WTC11 (cell line): ENCODE results near the gene FCN1. TPM values are rescaled to one million over a fixed set of nuclear protein-coding genes. Genes with fewer than 3 reads are reported as not detected.
A peak's percentile ranks its signal among the peaks of the same experiment; 100 is the strongest.

Source experiments
- ATAC-seq: fragments of 200-7000 bp; cut with Tn5 transposase; 2 replicates; pipeline ENCODE4 v1.10.0; 2021; ENCODE audit warnings: mild to moderate bottlenecking, moderate library complexity
- CTCF ChIA-PET: fragments of 300-600 bp; sonication (Branson Sonifier 250); formaldehyde crosslinking; loops from one replicate; lab custom pipeline; 2021; ENCODE audit warnings: antibody characterized with exemption; lab: Charles Lee
- POLR2A ChIA-PET: fragments of 350-600 bp; sonication (Branson Sonifier 250); formaldehyde crosslinking; loops from one replicate; lab custom pipeline; 2021; ENCODE audit warnings: antibody characterized with exemption; lab: Charles Lee
- DNase-seq: peaks from one replicate; pipeline ENCODE4 v3.0.0; 2021; ENCODE audit warnings: low spot score
- H3K27ac Mint-ChIP-seq: 2 replicates; pipeline ENCODE4 v1.8.0; 2021; ENCODE audit warnings: mixed read lengths
- H3K27me3 Mint-ChIP-seq: 2 replicates; pipeline ENCODE4 v1.8.0; 2021; ENCODE audit warnings: low read depth, mild to moderate bottlenecking, moderate library complexity, mixed read lengths
- H3K36me3 Mint-ChIP-seq: 2 replicates; pipeline ENCODE4 v1.8.0; 2021; ENCODE audit warnings: mixed read lengths
- H3K4me1 Mint-ChIP-seq: 2 replicates; pipeline ENCODE4 v1.8.0; 2022; ENCODE audit warnings: mixed read lengths
- H3K4me3 Mint-ChIP-seq: 2 replicates; pipeline ENCODE4 v1.8.0; 2021; ENCODE audit warnings: mild to moderate bottlenecking, moderate library complexity, mixed read lengths
- H3K9me3 Mint-ChIP-seq: 2 replicates; pipeline ENCODE4 v1.8.0; 2021; ENCODE audit warnings: mixed read lengths
- AR ChIP-seq: fragments of 250-450 bp; sonication (Bioruptor Pico); IDR thresholded peaks from 2 replicates; pipeline ENCODE4 v1.9.0; 2021; ENCODE audit warnings: mild to moderate bottlenecking
- ATF3 ChIP-seq: sonication (generic); formaldehyde crosslinking; conservative IDR thresholded peaks from 2 replicates; pipeline ENCODE4 v1.8.1; 2022; ENCODE audit warnings: mild to moderate bottlenecking, missing genetic modification reagents
- ERG ChIP-seq: fragments of 250-450 bp; sonication (Bioruptor Pico); IDR thresholded peaks from 2 replicates; pipeline ENCODE4 v1.8.0; 2021; ENCODE audit warnings: mild to moderate bottlenecking
- FOXK1 ChIP-seq: sonication (generic); formaldehyde crosslinking; IDR thresholded peaks from 2 replicates; pipeline ENCODE4 v1.8.0; 2022; ENCODE audit warnings: mild to moderate bottlenecking, moderate library complexity, missing genetic modification reagents
- HMGA2 ChIP-seq: fragments of 250-450 bp; sonication (Bioruptor Pico); IDR thresholded peaks from 2 replicates; pipeline ENCODE4 v1.4.0; 2021; ENCODE audit warnings: mild to moderate bottlenecking, moderate library complexity
- IRF2 ChIP-seq: sonication (generic); formaldehyde crosslinking; IDR thresholded peaks from 2 replicates; pipeline ENCODE4 v1.8.0; 2022; ENCODE audit warnings: low read depth, missing genetic modification reagents, borderline replicate concordance
- JUN ChIP-seq: sonication (generic); formaldehyde crosslinking; IDR thresholded peaks from 2 replicates; pipeline ENCODE4 v1.8.0; 2023; ENCODE audit warnings: mild to moderate bottlenecking, missing genetic modification reagents
- KAT7 ChIP-seq: sonication (generic); formaldehyde crosslinking; IDR thresholded peaks from 2 replicates; pipeline ENCODE4 v1.8.1; 2023; ENCODE audit warnings: missing genetic modification reagents, mild to moderate bottlenecking, borderline replicate concordance
- MLX ChIP-seq: sonication (generic); formaldehyde crosslinking; IDR thresholded peaks from 2 replicates; pipeline ENCODE4 v1.8.1; 2023; ENCODE audit warnings: mild to moderate bottlenecking, missing genetic modification reagents, moderate library complexity
- NFATC4 ChIP-seq: fragments of 250-450 bp; sonication (Bioruptor Pico); IDR thresholded peaks from 2 replicates; pipeline ENCODE4 v1.9.0; 2021; ENCODE audit warnings: mild to moderate bottlenecking
- NR2C2 ChIP-seq: sonication (generic); formaldehyde crosslinking; IDR thresholded peaks from 2 replicates; pipeline ENCODE4 v1.8.0; 2022; ENCODE audit warnings: mild to moderate bottlenecking, missing genetic modification reagents
- PREB ChIP-seq: sonication (generic); formaldehyde crosslinking; IDR thresholded peaks from 2 replicates; pipeline ENCODE4 v1.8.1; 2022; ENCODE audit warnings: mild to moderate bottlenecking, missing genetic modification reagents, moderate library complexity, borderline replicate concordance
- PRRX2 ChIP-seq: fragments of 250-450 bp; sonication (Bioruptor Pico); IDR thresholded peaks from 2 replicates; pipeline ENCODE4 v1.8.0; 2021; ENCODE audit warnings: mild to moderate bottlenecking
- RORB ChIP-seq: fragments of 250-450 bp; sonication (Bioruptor Pico); IDR thresholded peaks from 2 replicates; pipeline ENCODE4 v1.9.0; 2021; ENCODE audit warnings: mild to moderate bottlenecking
- TCF7 ChIP-seq: sonication (generic); formaldehyde crosslinking; IDR thresholded peaks from 2 replicates; pipeline ENCODE4 v1.8.0; 2022; ENCODE audit warnings: mild to moderate bottlenecking, low read depth, missing genetic modification reagents, moderate library complexity
- USF2 ChIP-seq: sonication (generic); formaldehyde crosslinking; IDR thresholded peaks from 2 replicates; pipeline ENCODE4 v1.8.1; 2023; ENCODE audit warnings: mild to moderate bottlenecking, missing genetic modification reagents, moderate library complexity
- ZBTB21 ChIP-seq: sonication (generic); formaldehyde crosslinking; IDR thresholded peaks from 2 replicates; pipeline ENCODE4 v1.8.1; 2023; ENCODE audit warnings: mild to moderate bottlenecking, missing genetic modification reagents, borderline replicate concordance
- ZNF121 ChIP-seq: sonication (generic); formaldehyde crosslinking; IDR thresholded peaks from 2 replicates; pipeline ENCODE4 v1.8.0; 2023; ENCODE audit warnings: missing genetic modification reagents
- ZNF263 ChIP-seq: sonication (generic); formaldehyde crosslinking; IDR thresholded peaks from 2 replicates; pipeline ENCODE4 v1.8.1; 2022; ENCODE audit warnings: low read depth, mild to moderate bottlenecking, moderate library complexity, missing genetic modification reagents
- ZNF396 ChIP-seq: fragments of 250-450 bp; sonication (Bioruptor Pico); IDR thresholded peaks from 2 replicates; pipeline ENCODE4 v1.8.0; 2021; ENCODE audit warnings: mild to moderate bottlenecking, moderate library complexity, borderline replicate concordance
- ZNF416 ChIP-seq: fragments of 250-450 bp; sonication (Bioruptor Pico); IDR thresholded peaks from 2 replicates; pipeline ENCODE4 v1.9.0; 2021; ENCODE audit warnings: mild to moderate bottlenecking, inconsistent platforms
- ZNF423 ChIP-seq: fragments of 250-450 bp; sonication (Bioruptor Pico); IDR thresholded peaks from 2 replicates; pipeline ENCODE4 v2.1.2; 2022; ENCODE audit warnings: mild to moderate bottlenecking, moderate library complexity
- ZNF425 ChIP-seq: fragments of 250-450 bp; sonication (Bioruptor Pico); conservative IDR thresholded peaks from 2 replicates; pipeline ENCODE4 v1.9.0; 2021; ENCODE audit warnings: mild to moderate bottlenecking
- total RNA-seq: library from RNA; stranded (reverse); gene quantifications from 3 replicates; pipeline ENCODE4 v1.2.3, GENCODE V29; 2021

The FCN1 gene
- total RNA-seq, 1 experiment from 2014 or later = not detected

- no peaks in the 10 kb centered on the region; the same call in 1 of the 2 replicates for H3K4me1 Mint-ChIP-seq
- H3K36me3 Mint-ChIP-seq = no peaks in the 10 kb centered on the region
- no peaks in the 10 kb centered on the region for H3K27me3 Mint-ChIP-seq
- H3K27ac Mint-ChIP-seq = no peak overlapping the region
- no peak for TF ChIP-seq TCF7 (CRISPR knock-in tag)
- TF ChIP-seq FOXK1 (CRISPR knock-in tag) = no peak
- no peak for TF ChIP-seq KAT7
- TF ChIP-seq PRRX2 (CRISPR knock-in tag) = no peak
- no peak for TF ChIP-seq ERG (CRISPR knock-in tag)
- no peak for TF ChIP-seq ATF3 (CRISPR knock-in tag)
- no peak for TF ChIP-seq PREB (CRISPR knock-in tag)
- no peak for TF ChIP-seq MLX (CRISPR knock-in tag)
- no peak overlapping the region for H3K4me3 Mint-ChIP-seq
- CTCF ChIA-PET = interaction anchor here (0.9 to 1.5 kb wide), 2 partner anchors 22 to 182 kb away, joined by 3 to 5 read pairs; no protein-coding TSS in a partner anchor
- H3K9me3 Mint-ChIP-seq = peaks cover 3% of the 10 kb centered on the region; the same call in 1 of the 2 replicates
- DNase-seq (peak; percentile 6), ATAC-seq (no peak)
- POLR2A ChIA-PET = no interaction called here
Measured at GRCh38 chr9:134960701-134961181, 43.0 kb upstream of the FCN1 start.

GRCh38 chr9:134959971-134960310 is 42.2 kb upstream of the FCN1 start:
- CTCF ChIA-PET = interaction anchor here (1.5 kb wide), 1 partner anchor 181 kb away, joined by 3 read pairs; no protein-coding TSS in a partner anchor
- H3K9me3 Mint-ChIP-seq = no peaks in the 10 kb centered on the region
- no peak overlapping the region for H3K4me3 Mint-ChIP-seq

GRCh38 chr9:134959126-134959970 is 41.6 kb upstream of the FCN1 start:
- Mint-ChIP-seq H3K27me3 (no peaks in the 10 kb centered on the region), H3K27ac (no peak overlapping the region)
- no peak for TF ChIP-seq NR2C2
- no peak for TF ChIP-seq ZNF396 (CRISPR knock-in tag)
- no peak for TF ChIP-seq ZNF121
- TF ChIP-seq ZNF425 (CRISPR knock-in tag) = no peak
- no peak for TF ChIP-seq KAT7
- TF ChIP-seq AR (CRISPR knock-in tag) = no peak
- no peak for TF ChIP-seq HMGA2 (CRISPR knock-in tag)

More at GRCh38 chr9:134959971-134960310, 42.2 kb upstream of the FCN1 start:
- POLR2A ChIA-PET = no interaction called here
- Mint-ChIP-seq H3K27me3 (no peaks in the 10 kb centered on the region), H3K27ac (no peak overlapping the region), H3K4me1 (no peaks in the 10 kb centered on the region; the same call in 1 of the 2 replicates), H3K36me3 (no peaks in the 10 kb centered on the region)
- ATAC-seq (no peak), DNase-seq (no peak)
- TF ChIP-seq USF2 (CRISPR knock-in tag) = no peak
- no peak for TF ChIP-seq ZNF416 (CRISPR knock-in tag)
- TF ChIP-seq TCF7 (CRISPR knock-in tag) = no peak
- no peak for TF ChIP-seq ZNF423 (CRISPR knock-in tag)
- TF ChIP-seq ZNF263 (CRISPR knock-in tag) = no peak
- no peak for TF ChIP-seq RORB
- no peak for TF ChIP-seq NFATC4
- no peak for TF ChIP-seq JUN (CRISPR knock-in tag)
- no peak for TF ChIP-seq ZBTB21 (CRISPR knock-in tag)
- TF ChIP-seq IRF2 = no peak

More at GRCh38 chr9:134959126-134959970, 41.6 kb upstream of the FCN1 start:
- DNase-seq (peak; percentile 3), ATAC-seq (no peak)
- H3K4me1 Mint-ChIP-seq = no peaks in the 10 kb centered on the region; the same call in 1 of the 2 replicates
- ChIA-PET CTCF (interaction anchor here (1.5 kb wide), 1 partner anchor 181 kb away, joined by 3 read pairs; no protein-coding TSS in a partner anchor), POLR2A (no interaction called here)
- H3K9me3 Mint-ChIP-seq = peaks cover 5% of the 10 kb centered on the region
- H3K4me3 Mint-ChIP-seq = no peak overlapping the region
- no peaks in the 10 kb centered on the region for H3K36me3 Mint-ChIP-seq
